CD4-positive, alpha-beta T cell (primary cell): ENCODE measurements around the gene SH2B3. TPM values are rescaled to one million over a fixed set of nuclear protein-coding genes. Genes with fewer than 3 reads are reported as not detected.
A peak's percentile ranks its signal among the peaks of the same experiment; 100 is the strongest.
"Not testable (repeated sequence)": the region's sequence is repeated elsewhere in the genome, so short reads cannot be mapped to it uniquely, and the experiment has no call there.

Experiments used
- ATAC-seq: fragments of 200-7000 bp; cut with Tn5 transposase; one replicate; pipeline ENCODE4 v1.10.0; 2022; ENCODE audit warnings: mild to moderate bottlenecking; ENCODE audit not compliant: poor library complexity
- CTCF ChIA-PET: fragments of 350-600 bp; sonication (Branson Sonifier 250); formaldehyde crosslinking; loops from one replicate; lab custom pipeline; 2021; ENCODE audit warnings: antibody characterized with exemption, inconsistent platforms; lab: Charles Lee
- POLR2A ChIA-PET: fragments of 350-600 bp; sonication (Branson Sonifier 250); formaldehyde crosslinking; loops from one replicate; lab custom pipeline; 2021; ENCODE audit warnings: antibody characterized with exemption, inconsistent platforms; lab: Charles Lee
- DNase-seq, 14 experiments: peaks; one replicate each; pipeline ENCODE4 v3.0.0-alpha.2; 2013 to 2020; ENCODE audit warnings: mixed read lengths in 2 of 14
- H3K27ac ChIP-seq, 2 donors: one replicate each; pipeline versions ENCODE4 v1.5.1 to v1.7.0; 2013; ENCODE audit warnings: low read length in 2 of 2, low read depth in 1 of 2, mild to moderate bottlenecking in 1 of 2
- H3K27me3 ChIP-seq, 2 experiments: 1 replicate in 1 of 2; 2 replicates in 1 of 2; pipeline versions ENCODE4 v1.6.1 to v1.7.0; 2013; ENCODE audit warnings: low read length in 2 of 2, control low read depth in 1 of 2, mild to moderate bottlenecking in 1 of 2, moderate library complexity in 1 of 2; ENCODE audit not compliant: insufficient read depth in 2 of 2, control insufficient read depth in 1 of 2
- H3K36me3 ChIP-seq: one replicate; pipeline ENCODE4 v1.6.1; 2013; ENCODE audit warnings: low read length, control low read depth; ENCODE audit not compliant: insufficient read depth
- H3K4me1 ChIP-seq: one replicate; pipeline ENCODE4 v1.6.1; 2013; ENCODE audit warnings: low read length, control low read depth; ENCODE audit not compliant: insufficient read depth
- H3K4me3 ChIP-seq: one replicate; pipeline ENCODE4 v1.5.1; 2013; ENCODE audit warnings: mild to moderate bottlenecking, low read length, moderate library complexity
- H3K9me3 ChIP-seq, 2 experiments: 1 replicate in 1 of 2; 2 replicates in 1 of 2; pipeline versions ENCODE4 v1.6.1 to v1.7.0; 2013; ENCODE audit warnings: low read length in 2 of 2, mild to moderate bottlenecking in 2 of 2, control low read depth in 1 of 2, moderate library complexity in 1 of 2; ENCODE audit not compliant: control insufficient read depth in 1 of 2, insufficient read depth in 1 of 2
- H3K27ac Mint-ChIP-seq: one replicate; pipeline ENCODE4 v1.8.0; 2020; ENCODE audit warnings: mixed read lengths
- H3K27me3 Mint-ChIP-seq: one replicate; pipeline ENCODE4 v1.8.0; 2021; ENCODE audit warnings: mixed read lengths
- H3K36me3 Mint-ChIP-seq: one replicate; pipeline ENCODE4 v1.8.0; 2021; ENCODE audit warnings: low read depth, mixed read lengths
- H3K4me1 Mint-ChIP-seq: one replicate; pipeline ENCODE4 v1.8.0; 2021; ENCODE audit warnings: low read depth, mixed read lengths
- H3K4me3 Mint-ChIP-seq: one replicate; pipeline ENCODE4 v1.8.0; 2020; ENCODE audit warnings: mild to moderate bottlenecking, mixed read lengths
- H3K9me3 Mint-ChIP-seq: one replicate; pipeline ENCODE4 v1.8.0; 2020; ENCODE audit warnings: mixed read lengths
- intact Hi-C, 2 experiments: fragments of 100-400 bp; cut with DNase I in 1 of 2; cut with micrococcal nuclease in 1 of 2; formaldehyde crosslinking; loops; one replicate each; pipeline versions ENCODE4 v1.15.1 to v1.9.0; 2023 to 2025; cut with DNase I, micrococcal nuclease
- total RNA-seq, 174 experiments: library from RNA in 2 of 174; stranded (reverse) in 2 of 174; gene quantifications; one replicate each; pipeline ENCODE4 v1.2.3 and lab custom pipeline; 2021 to 2026
- TF ChIP-seq, protein P1 (sequence below): fragments of 200-600 bp; IDR thresholded peaks from one replicate; pipeline ENCODE4 v1.8.0; 2022; ENCODE audit warnings: antibody characterized with exemption, mild to moderate bottlenecking

The SH2B3 gene
- total RNA-seq, 2 experiments from 2014 or later, result 42.3 to 46.4 TPM

- H3K36me3 Mint-ChIP-seq, result no peaks in the 10 kb centered on the region
- Histone ChIP-seq H3K4me1 (peaks cover 24% of the 10 kb centered on the region), H3K27me3 (no peaks in the 10 kb centered on the region), H3K36me3 (no peaks in the 10 kb centered on the region), H3K4me3 (peak within 1 kb of the TSS; percentile 71), H3K9me3 (no peaks in the 10 kb centered on the region), H3K27ac (no peak within 1 kb of the TSS)
- H3K4me3 Mint-ChIP-seq, result peak within 1 kb of the TSS; percentile 92
- ATAC-seq (peak; percentile 87), DNase-seq (peak; percentile 49 to 85 (median 70))
- H3K27ac Mint-ChIP-seq, result peak within 1 kb of the TSS; percentile 36
- CTCF ChIA-PET, result interaction anchor here (2.8 kb wide), 1 partner anchor 27 kb away, joined by 13 read pairs; no protein-coding TSS in a partner anchor
- intact Hi-C loops, result loop anchor here in 1 of 2 experiments (1.0 to 10.0 kb wide), 2 partner anchors 35 to 1986 kb away; partner anchors contain the start of gene PLBD2
- TF ChIP-seq, protein P1, sequence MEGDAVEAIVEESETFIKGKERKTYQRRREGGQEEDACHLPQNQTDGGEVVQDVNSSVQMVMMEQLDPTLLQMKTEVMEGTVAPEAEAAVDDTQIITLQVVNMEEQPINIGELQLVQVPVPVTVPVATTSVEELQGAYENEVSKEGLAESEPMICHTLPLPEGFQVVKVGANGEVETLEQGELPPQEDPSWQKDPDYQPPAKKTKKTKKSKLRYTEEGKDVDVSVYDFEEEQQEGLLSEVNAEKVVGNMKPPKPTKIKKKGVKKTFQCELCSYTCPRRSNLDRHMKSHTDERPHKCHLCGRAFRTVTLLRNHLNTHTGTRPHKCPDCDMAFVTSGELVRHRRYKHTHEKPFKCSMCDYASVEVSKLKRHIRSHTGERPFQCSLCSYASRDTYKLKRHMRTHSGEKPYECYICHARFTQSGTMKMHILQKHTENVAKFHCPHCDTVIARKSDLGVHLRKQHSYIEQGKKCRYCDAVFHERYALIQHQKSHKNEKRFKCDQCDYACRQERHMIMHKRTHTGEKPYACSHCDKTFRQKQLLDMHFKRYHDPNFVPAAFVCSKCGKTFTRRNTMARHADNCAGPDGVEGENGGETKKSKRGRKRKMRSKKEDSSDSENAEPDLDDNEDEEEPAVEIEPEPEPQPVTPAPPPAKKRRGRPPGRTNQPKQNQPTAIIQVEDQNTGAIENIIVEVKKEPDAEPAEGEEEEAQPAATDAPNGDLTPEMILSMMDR, result no peak
- H3K4me1 Mint-ChIP-seq, result peaks cover 21% of the 10 kb centered on the region
- POLR2A ChIA-PET, result interaction anchor here (0.9 kb wide), 1 partner anchor 69 kb away, joined by 3 read pairs; no protein-coding TSS in a partner anchor
- no peaks in the 10 kb centered on the region for H3K9me3 Mint-ChIP-seq
- no peaks in the 10 kb centered on the region for H3K27me3 Mint-ChIP-seq
These were observed 36.8 kb upstream of the SH2B3 start, which contains the start of gene PHETA1 for GRCh38 chr12:111368788-111369495. Gene PHETA1 (minus strand): TSS chr12:111369095. CDS start chr12:111363427, 5,668 bp downstream.

- no peak overlapping the region for H3K27ac ChIP-seq
- TF ChIP-seq, protein P1, result no peak
- no peaks in the 10 kb centered on the region for H3K27me3 ChIP-seq
- Mint-ChIP-seq H3K27ac (no peak overlapping the region), H3K4me1 (peaks cover 21% of the 10 kb centered on the region), H3K4me3 (peak overlapping the region; percentile 92), H3K27me3 (no peaks in the 10 kb centered on the region), H3K9me3 (no peaks in the 10 kb centered on the region), H3K36me3 (no peaks in the 10 kb centered on the region)
- H3K36me3 ChIP-seq, result no peaks in the 10 kb centered on the region
- H3K4me3 ChIP-seq, result peak overlapping the region; percentile 71
- POLR2A ChIA-PET, result interaction anchor here (0.9 kb wide), 1 partner anchor 68 kb away, joined by 3 read pairs; no protein-coding TSS in a partner anchor
- peaks cover 24% of the 10 kb centered on the region for H3K4me1 ChIP-seq
- no peak for ATAC-seq
- intact Hi-C loops, result loop anchor here in 1 of 2 experiments (1.0 to 10.0 kb wide), 2 partner anchors 35 to 1985 kb away; partner anchors contain the start of gene PLBD2
- H3K9me3 ChIP-seq, result no peaks in the 10 kb centered on the region
- CTCF ChIA-PET, result interaction anchor here (2.8 kb wide), 1 partner anchor 27 kb away, joined by 13 read pairs; no protein-coding TSS in a partner anchor
- DNase-seq, result peak in 1 of 14 experiments; percentile 8
These were observed 36.1 kb upstream of the SH2B3 start for GRCh38 chr12:111369496-111370220.

DNA sequence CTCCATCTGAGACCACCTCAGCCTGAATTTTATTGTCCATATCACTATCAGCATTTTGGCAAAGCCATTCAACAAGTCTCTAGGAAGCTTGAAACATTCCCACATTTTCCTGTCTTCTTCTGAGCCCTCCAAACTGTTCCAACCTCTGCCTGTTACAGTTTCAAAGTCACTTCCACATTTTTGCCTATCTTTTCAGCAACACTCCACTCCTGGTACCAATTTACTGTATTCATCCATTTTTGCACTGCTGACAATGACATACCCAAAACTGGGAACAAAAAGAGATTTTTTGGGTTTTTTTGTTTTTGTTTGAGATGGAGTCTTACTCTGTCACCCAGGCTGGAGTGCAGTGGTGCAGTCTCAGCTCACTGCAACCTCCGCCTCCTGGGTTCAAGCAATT lies 32.5 kb upstream of the SH2B3 start:
- H3K4me3 ChIP-seq, ATAC-seq, H3K36me3 ChIP-seq, DNase-seq, H3K27ac Mint-ChIP-seq, H3K27me3 ChIP-seq, H3K4me1 Mint-ChIP-seq, CTCF ChIA-PET, H3K36me3 Mint-ChIP-seq, H3K27me3 Mint-ChIP-seq, intact Hi-C loops, H3K4me3 Mint-ChIP-seq, H3K9me3 Mint-ChIP-seq, H3K27ac ChIP-seq: not testable (repeated sequence)
- POLR2A ChIA-PET, result interaction anchor here (0.6 kb wide), 1 partner anchor 369 kb away, joined by 4 read pairs; no protein-coding TSS in a partner anchor
- peaks cover 15% of the 10 kb centered on the region for H3K4me1 ChIP-seq
- peaks cover 0 to 13% of the 10 kb centered on the region in 2 experiments for H3K9me3 ChIP-seq
